HepG2 (cell line): Measurements from ENCODE around the gene ALKBH2. TPM values are rescaled to one million over a fixed set of nuclear protein-coding genes. Genes with fewer than 3 reads are reported as not detected.

Experiments used
- ATF7-NPFF ChIP-seq: sonication (generic); formaldehyde crosslinking; IDR thresholded peaks from 2 replicates; pipeline ENCODE4 v1.8.1; 2023; ENCODE audit warnings: mild to moderate bottlenecking, low read depth, missing genetic modification reagents, moderate library complexity
- DNMT1 ChIP-seq: sonication (generic); formaldehyde crosslinking; IDR thresholded peaks from 2 replicates; pipeline ENCODE4 v1.5.1; 2020; ENCODE audit warnings: mild to moderate bottlenecking, missing genetic modification reagents
- DR1 ChIP-seq: sonication (generic); formaldehyde crosslinking; IDR thresholded peaks from 2 replicates; pipeline ENCODE4 v1.8.0; 2021; ENCODE audit warnings: mild to moderate bottlenecking, missing genetic modification reagents, inconsistent platforms
- EHMT2 ChIP-seq: fragments of 200-600 bp; sonication (generic); IDR thresholded peaks from 2 replicates; pipeline ENCODE4 v1.7.0; 2017; ENCODE audit warnings: antibody characterized with exemption, low read depth, low read length, borderline replicate concordance
- GATAD2A ChIP-seq: IDR thresholded peaks from 2 replicates; pipeline ENCODE4 v1.6.1; 2016
- PCBP2 ChIP-seq: fragments of 200-400 bp; formaldehyde crosslinking; optimal IDR thresholded peaks from 2 replicates; pipeline ENCODE3; 2018; ENCODE audit warnings: low read length, low read depth; ENCODE audit not compliant: poor library complexity, severe bottlenecking
- SSRP1 ChIP-seq: IDR thresholded peaks from 2 replicates; pipeline ENCODE4 v1.6.1; 2016; ENCODE audit warnings: control low read depth
- WIZ ChIP-seq: sonication (generic); formaldehyde crosslinking; IDR thresholded peaks from 2 replicates; pipeline ENCODE4 v1.5.1; 2020; ENCODE audit warnings: mild to moderate bottlenecking, missing genetic modification reagents
- ZBTB34 ChIP-seq: sonication (generic); formaldehyde crosslinking; IDR thresholded peaks from 2 replicates; pipeline ENCODE4 v1.8.0; 2022; ENCODE audit warnings: mild to moderate bottlenecking, missing genetic modification reagents
- ZBTB46 ChIP-seq: sonication (generic); formaldehyde crosslinking; IDR thresholded peaks from 2 replicates; pipeline ENCODE4 v1.4.0; 2020; ENCODE audit warnings: mild to moderate bottlenecking, missing genetic modification reagents, borderline replicate concordance
- ZBTB7A ChIP-seq: sonication (generic); formaldehyde crosslinking; IDR thresholded peaks from 2 replicates; pipeline ENCODE4 v1.8.0; 2022; ENCODE audit warnings: mild to moderate bottlenecking, missing genetic modification reagents
- ZFP36L2 ChIP-seq: sonication (generic); formaldehyde crosslinking; IDR thresholded peaks from 2 replicates; pipeline ENCODE4 v1.4.0; 2020; ENCODE audit warnings: missing genetic modification reagents
- ZNF292 ChIP-seq: sonication (generic); formaldehyde crosslinking; IDR thresholded peaks from 2 replicates; pipeline ENCODE4 v1.8.1; 2022; ENCODE audit warnings: mild to moderate bottlenecking, low read depth, missing genetic modification reagents, borderline replicate concordance
- ZNF333 ChIP-seq: sonication (generic); formaldehyde crosslinking; IDR thresholded peaks from 2 replicates; pipeline ENCODE4 v1.4.0; 2020; ENCODE audit warnings: mild to moderate bottlenecking, missing genetic modification reagents, borderline replicate concordance
- ZNF407 ChIP-seq: sonication (generic); formaldehyde crosslinking; IDR thresholded peaks from one replicate; pipeline ENCODE4 v1.5.1; 2020; ENCODE audit warnings: mild to moderate bottlenecking, missing genetic modification reagents; ENCODE audit errors: not compliant biosample characterization
- ZNF44 ChIP-seq: sonication (generic); formaldehyde crosslinking; IDR thresholded peaks from 2 replicates; pipeline ENCODE4 v1.5.1; 2020; ENCODE audit warnings: mild to moderate bottlenecking, missing genetic modification reagents
- ZNF530 ChIP-seq: sonication (generic); formaldehyde crosslinking; IDR thresholded peaks from 2 replicates; pipeline ENCODE4 v1.5.0; 2020; ENCODE audit warnings: low read depth, mild to moderate bottlenecking, missing genetic modification reagents
- ZNF615 ChIP-seq: sonication (generic); formaldehyde crosslinking; IDR thresholded peaks from 2 replicates; pipeline ENCODE4 v1.5.0; 2020; ENCODE audit warnings: mild to moderate bottlenecking, missing genetic modification reagents, borderline replicate concordance
- ZNF713 ChIP-seq: sonication (generic); formaldehyde crosslinking; IDR thresholded peaks from 2 replicates; pipeline ENCODE4 v1.4.0; 2020; ENCODE audit warnings: mild to moderate bottlenecking, missing genetic modification reagents
- polyA plus RNA-seq, 8 experiments: library from polyadenylated mRNA; depleted of rRNA in 3 of 8; stranded (reverse) in 7 of 8; unstranded in 1 of 8; fragments of >200 nt; fragmentation: Illumina TruSeq in 4 of 8; extraction: Trizol in 4 of 8; gene quantifications; 2 replicates each; pipeline versions ENCODE4 v1.2.1 to v1.2.3, GENCODE V29; 2011 to 2016; ENCODE audit warnings: low read depth in 4 of 8, missing spikeins in 1 of 8, mixed read lengths in 1 of 8; ENCODE audit not compliant: insufficient read depth in 1 of 8
- total RNA-seq, 5 experiments: library from RNA; depleted of rRNA; stranded (reverse); fragments of >200 nt; fragmentation: Illumina TruSeq; extraction: Trizol; gene quantifications; 2 replicates each; pipeline ENCODE4 v1.2.3, GENCODE V29; 2016; ENCODE audit warnings: low read depth in 1 of 5

Gene ALKBH2
- total and polyA plus RNA-seq, 2 of the 13 experiments (the other 11 are each of a cell fraction or from before 2014, with no cell fraction given): 21.0 to 40.5 TPM

GRCh38 chr12:109097435-109098182 lies 4.3 kb upstream of the ALKBH2 start, which contains the start of gene UNG (continued):
- TF ChIP-seq ZNF333 (CRISPR knock-in tag): no peak
- TF ChIP-seq ZBTB7A (CRISPR knock-in tag): peak; percentile 35; the same call in 1 of the 2 replicates
- no peak for TF ChIP-seq EHMT2
- no peak for TF ChIP-seq WIZ (CRISPR knock-in tag)
- no peak for TF ChIP-seq ZBTB46
- TF ChIP-seq ZNF713: no peak
- peak; percentile 78 for TF ChIP-seq ATF7-NPFF (CRISPR knock-in tag)
- no peak for TF ChIP-seq ZNF530 (CRISPR knock-in tag)
- TF ChIP-seq SSRP1 (CRISPR knock-in tag): no peak
- peak; percentile 17 for TF ChIP-seq ZNF407 (CRISPR knock-in tag)
- TF ChIP-seq ZNF615 (CRISPR knock-in tag): no peak
- TF ChIP-seq ZBTB34 (CRISPR knock-in tag): 0 out of 2 replicates have a peak, but pooled peaks have one; percentile 48
- no peak for TF ChIP-seq GATAD2A (CRISPR knock-in tag)
- TF ChIP-seq DNMT1 (CRISPR knock-in tag): no peak
- no peak for TF ChIP-seq DR1 (CRISPR knock-in tag)
- TF ChIP-seq PCBP2: no peak
- no peak for TF ChIP-seq ZFP36L2
- no peak for TF ChIP-seq ZNF292 (CRISPR knock-in tag)
- peak; percentile 80; the same call in 1 of the 2 replicates for TF ChIP-seq ZNF44 (CRISPR knock-in tag)
